B cell (primary cell): ENCODE measurements around the gene CNTN4.

Source experiments
- EZH2 ChIP-seq: IDR thresholded peaks from 2 replicates; pipeline ENCODE4 v1.6.1; 2012; ENCODE audit warnings: borderline replicate concordance, low read depth, mild to moderate bottlenecking, moderate library complexity, low read length; ENCODE audit not compliant: insufficient read depth, poor library complexity, severe bottlenecking
- TF ChIP-seq, protein P1 (sequence below): fragments of 200-600 bp; IDR thresholded peaks from one replicate; pipeline ENCODE4 v1.8.0; 2022; ENCODE audit warnings: antibody characterized with exemption, mild to moderate bottlenecking

DNA sequence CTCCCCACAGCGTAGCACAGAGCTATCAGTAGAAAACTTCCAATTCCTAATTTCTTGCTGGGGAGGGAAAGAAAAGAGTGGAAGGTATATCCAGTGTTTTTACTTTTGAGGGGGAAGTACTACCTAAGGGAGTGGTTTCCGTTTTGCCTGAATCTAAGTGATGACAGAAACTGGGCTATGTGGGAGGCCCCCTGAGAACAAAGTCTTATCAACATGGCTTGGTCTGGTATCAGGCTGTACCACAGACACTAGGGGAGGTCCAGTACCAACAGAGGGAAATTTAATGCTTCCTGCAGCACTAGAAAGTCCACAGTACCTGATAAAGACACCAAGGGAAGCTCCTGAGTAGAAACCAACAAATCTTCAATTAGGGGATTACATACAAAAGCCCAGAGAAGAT lies 812.3 kb downstream of the CNTN4 start:
- TF ChIP-seq, protein P1, sequence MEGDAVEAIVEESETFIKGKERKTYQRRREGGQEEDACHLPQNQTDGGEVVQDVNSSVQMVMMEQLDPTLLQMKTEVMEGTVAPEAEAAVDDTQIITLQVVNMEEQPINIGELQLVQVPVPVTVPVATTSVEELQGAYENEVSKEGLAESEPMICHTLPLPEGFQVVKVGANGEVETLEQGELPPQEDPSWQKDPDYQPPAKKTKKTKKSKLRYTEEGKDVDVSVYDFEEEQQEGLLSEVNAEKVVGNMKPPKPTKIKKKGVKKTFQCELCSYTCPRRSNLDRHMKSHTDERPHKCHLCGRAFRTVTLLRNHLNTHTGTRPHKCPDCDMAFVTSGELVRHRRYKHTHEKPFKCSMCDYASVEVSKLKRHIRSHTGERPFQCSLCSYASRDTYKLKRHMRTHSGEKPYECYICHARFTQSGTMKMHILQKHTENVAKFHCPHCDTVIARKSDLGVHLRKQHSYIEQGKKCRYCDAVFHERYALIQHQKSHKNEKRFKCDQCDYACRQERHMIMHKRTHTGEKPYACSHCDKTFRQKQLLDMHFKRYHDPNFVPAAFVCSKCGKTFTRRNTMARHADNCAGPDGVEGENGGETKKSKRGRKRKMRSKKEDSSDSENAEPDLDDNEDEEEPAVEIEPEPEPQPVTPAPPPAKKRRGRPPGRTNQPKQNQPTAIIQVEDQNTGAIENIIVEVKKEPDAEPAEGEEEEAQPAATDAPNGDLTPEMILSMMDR = no peak
- TF ChIP-seq EZH2 = no peak
